ENCODE results near the gene S1PR5.

DNA sequence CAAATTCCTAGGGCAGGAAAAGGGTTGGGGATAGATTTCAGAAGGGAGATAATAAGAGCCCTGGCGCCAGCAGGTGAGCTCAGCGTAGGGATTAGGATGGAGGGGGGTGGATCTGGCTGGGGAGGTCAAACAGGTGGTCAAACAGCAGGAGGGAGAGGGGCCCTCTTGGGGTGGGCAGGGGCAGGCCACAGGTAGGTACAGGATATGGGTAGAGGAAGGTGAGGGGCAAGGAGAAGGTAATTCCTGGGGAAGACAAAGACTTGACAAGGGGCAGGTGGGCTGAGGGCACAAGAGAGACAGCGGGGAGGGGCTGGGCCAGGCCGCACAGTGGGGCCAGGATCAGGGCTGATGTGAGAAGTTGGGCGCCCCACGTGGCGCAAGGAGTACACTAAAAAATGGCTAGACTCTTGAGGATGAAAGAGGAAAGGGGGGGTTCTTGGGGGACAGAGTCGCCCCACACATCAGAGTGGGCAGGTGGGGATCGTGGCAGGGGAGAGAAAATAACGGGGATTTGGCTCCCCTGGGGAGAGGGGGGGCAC is 47.9 kb upstream of the S1PR5 start:
- TF ChIP-seq POLR2A (IDR thresholded peaks at IDR 0.05; ENCODE audit: control extremely low read depth in 1 of 2, low read depth in 2 of 2, low read length in 2 of 2), result no peak
- no peak for TF ChIP-seq RAD21 (IDR thresholded peaks at IDR 0.05 in 1 of 2, conservative IDR thresholded peaks at IDR 0.05 in 1 of 2; ENCODE audit: low read depth in 2 of 2, low read length in 2 of 2)
- TF ChIP-seq, protein P1, sequence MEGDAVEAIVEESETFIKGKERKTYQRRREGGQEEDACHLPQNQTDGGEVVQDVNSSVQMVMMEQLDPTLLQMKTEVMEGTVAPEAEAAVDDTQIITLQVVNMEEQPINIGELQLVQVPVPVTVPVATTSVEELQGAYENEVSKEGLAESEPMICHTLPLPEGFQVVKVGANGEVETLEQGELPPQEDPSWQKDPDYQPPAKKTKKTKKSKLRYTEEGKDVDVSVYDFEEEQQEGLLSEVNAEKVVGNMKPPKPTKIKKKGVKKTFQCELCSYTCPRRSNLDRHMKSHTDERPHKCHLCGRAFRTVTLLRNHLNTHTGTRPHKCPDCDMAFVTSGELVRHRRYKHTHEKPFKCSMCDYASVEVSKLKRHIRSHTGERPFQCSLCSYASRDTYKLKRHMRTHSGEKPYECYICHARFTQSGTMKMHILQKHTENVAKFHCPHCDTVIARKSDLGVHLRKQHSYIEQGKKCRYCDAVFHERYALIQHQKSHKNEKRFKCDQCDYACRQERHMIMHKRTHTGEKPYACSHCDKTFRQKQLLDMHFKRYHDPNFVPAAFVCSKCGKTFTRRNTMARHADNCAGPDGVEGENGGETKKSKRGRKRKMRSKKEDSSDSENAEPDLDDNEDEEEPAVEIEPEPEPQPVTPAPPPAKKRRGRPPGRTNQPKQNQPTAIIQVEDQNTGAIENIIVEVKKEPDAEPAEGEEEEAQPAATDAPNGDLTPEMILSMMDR (IDR thresholded peaks at IDR 0.05; ENCODE audit: control extremely low read depth in 1 of 3, insufficient read depth in 1 of 3, low read depth in 1 of 3, low read length in 3 of 3), result peak in 2 of 3 experiments; percentile 24 to 29; a peak in 3 of 4 replicates
- TF ChIP-seq SIN3A (conservative IDR thresholded peaks at IDR 0.05 in 1 of 2, IDR thresholded peaks at IDR 0.05 in 1 of 2; ENCODE audit: low read depth in 1 of 2, low read length in 2 of 2), result peak in 1 of 2 experiments; percentile 25; a peak in 1 of 4 replicates
- no peak for TF ChIP-seq JUND (IDR thresholded peaks at IDR 0.05; ENCODE audit: low read length)
- TF ChIP-seq CBX8 (IDR thresholded peaks at IDR 0.05; ENCODE audit: borderline replicate concordance, low read depth, low read length), result no peak
- no peak for TF ChIP-seq EZH2 (IDR thresholded peaks at IDR 0.05; ENCODE audit: low read depth, low read length, severe bottlenecking)
- TF ChIP-seq JUN (IDR thresholded peaks at IDR 0.05; ENCODE audit: low read depth, low read length), result no peak
- no peak for TF ChIP-seq SUZ12 (IDR thresholded peaks at IDR 0.05; ENCODE audit: low read length)
- TF ChIP-seq CHD2 (IDR thresholded peaks at IDR 0.05; ENCODE audit: low read length), result no peak
- TF ChIP-seq POLR2AphosphoS5 (IDR thresholded peaks at IDR 0.05; ENCODE audit: low read depth, low read length), result no peak
- no peak for TF ChIP-seq YY1 (IDR thresholded peaks at IDR 0.05; ENCODE audit: low read depth, low read length)

All from H1 (cell line).